ENCODE results near the gene MT3. TPM values are rescaled to one million over a fixed set of nuclear protein-coding genes. Genes with fewer than 3 reads are reported as not detected.

MT3 gene
- total and polyA plus RNA-seq, 2 of the 13 experiments (the other 11 are each of a cell fraction or from before 2014, with no cell fraction given), result not detected

DNA sequence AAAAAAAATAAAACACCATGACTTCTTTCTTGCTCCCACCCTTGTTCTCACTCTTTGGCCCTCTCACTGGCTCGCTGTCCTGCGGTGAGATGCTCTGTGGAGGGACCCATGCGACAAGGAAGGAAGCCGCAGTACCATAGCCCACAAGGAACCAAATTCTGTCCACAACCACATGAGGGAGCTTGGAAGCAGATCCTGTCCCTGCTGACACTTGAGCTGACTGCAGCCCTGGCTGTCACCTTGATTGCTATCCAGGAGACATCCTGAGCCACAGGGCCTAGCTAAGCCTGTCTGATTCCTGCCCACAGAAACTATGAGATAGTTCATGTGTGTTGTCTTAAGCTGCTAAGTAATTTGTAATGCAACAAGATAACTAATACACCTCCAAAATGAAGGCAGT lies 14.3 kb downstream of the MT3 start (continued):
- TF ChIP-seq, protein P1, sequence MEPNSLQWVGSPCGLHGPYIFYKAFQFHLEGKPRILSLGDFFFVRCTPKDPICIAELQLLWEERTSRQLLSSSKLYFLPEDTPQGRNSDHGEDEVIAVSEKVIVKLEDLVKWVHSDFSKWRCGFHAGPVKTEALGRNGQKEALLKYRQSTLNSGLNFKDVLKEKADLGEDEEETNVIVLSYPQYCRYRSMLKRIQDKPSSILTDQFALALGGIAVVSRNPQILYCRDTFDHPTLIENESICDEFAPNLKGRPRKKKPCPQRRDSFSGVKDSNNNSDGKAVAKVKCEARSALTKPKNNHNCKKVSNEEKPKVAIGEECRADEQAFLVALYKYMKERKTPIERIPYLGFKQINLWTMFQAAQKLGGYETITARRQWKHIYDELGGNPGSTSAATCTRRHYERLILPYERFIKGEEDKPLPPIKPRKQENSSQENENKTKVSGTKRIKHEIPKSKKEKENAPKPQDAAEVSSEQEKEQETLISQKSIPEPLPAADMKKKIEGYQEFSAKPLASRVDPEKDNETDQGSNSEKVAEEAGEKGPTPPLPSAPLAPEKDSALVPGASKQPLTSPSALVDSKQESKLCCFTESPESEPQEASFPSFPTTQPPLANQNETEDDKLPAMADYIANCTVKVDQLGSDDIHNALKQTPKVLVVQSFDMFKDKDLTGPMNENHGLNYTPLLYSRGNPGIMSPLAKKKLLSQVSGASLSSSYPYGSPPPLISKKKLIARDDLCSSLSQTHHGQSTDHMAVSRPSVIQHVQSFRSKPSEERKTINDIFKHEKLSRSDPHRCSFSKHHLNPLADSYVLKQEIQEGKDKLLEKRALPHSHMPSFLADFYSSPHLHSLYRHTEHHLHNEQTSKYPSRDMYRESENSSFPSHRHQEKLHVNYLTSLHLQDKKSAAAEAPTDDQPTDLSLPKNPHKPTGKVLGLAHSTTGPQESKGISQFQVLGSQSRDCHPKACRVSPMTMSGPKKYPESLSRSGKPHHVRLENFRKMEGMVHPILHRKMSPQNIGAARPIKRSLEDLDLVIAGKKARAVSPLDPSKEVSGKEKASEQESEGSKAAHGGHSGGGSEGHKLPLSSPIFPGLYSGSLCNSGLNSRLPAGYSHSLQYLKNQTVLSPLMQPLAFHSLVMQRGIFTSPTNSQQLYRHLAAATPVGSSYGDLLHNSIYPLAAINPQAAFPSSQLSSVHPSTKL (CRISPR knock-in tag; IDR thresholded peaks at IDR 0.05), result peak; percentile 63
- TF ChIP-seq, protein P2, sequence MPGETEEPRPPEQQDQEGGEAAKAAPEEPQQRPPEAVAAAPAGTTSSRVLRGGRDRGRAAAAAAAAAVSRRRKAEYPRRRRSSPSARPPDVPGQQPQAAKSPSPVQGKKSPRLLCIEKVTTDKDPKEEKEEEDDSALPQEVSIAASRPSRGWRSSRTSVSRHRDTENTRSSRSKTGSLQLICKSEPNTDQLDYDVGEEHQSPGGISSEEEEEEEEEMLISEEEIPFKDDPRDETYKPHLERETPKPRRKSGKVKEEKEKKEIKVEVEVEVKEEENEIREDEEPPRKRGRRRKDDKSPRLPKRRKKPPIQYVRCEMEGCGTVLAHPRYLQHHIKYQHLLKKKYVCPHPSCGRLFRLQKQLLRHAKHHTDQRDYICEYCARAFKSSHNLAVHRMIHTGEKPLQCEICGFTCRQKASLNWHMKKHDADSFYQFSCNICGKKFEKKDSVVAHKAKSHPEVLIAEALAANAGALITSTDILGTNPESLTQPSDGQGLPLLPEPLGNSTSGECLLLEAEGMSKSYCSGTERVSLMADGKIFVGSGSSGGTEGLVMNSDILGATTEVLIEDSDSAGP (CRISPR knock-in tag; IDR thresholded peaks at IDR 0.05; ENCODE audit: borderline replicate concordance), result no peak
- no peak for TF ChIP-seq ZNF570 (CRISPR knock-in tag; IDR thresholded peaks at IDR 0.05; ENCODE audit: borderline replicate concordance)
- TF ChIP-seq ZNF709 (CRISPR knock-in tag; IDR thresholded peaks at IDR 0.05), result no peak
- TF ChIP-seq ZNF788 (CRISPR knock-in tag; IDR thresholded peaks at IDR 0.05; ENCODE audit: borderline replicate concordance), result 0 out of 2 replicates have a peak, but pooled peaks have one; percentile 12
- no peak for TF ChIP-seq ZFP82 (CRISPR knock-in tag; IDR thresholded peaks at IDR 0.05; ENCODE audit: borderline replicate concordance)
- no peak for TF ChIP-seq ZNF253 (CRISPR knock-in tag; IDR thresholded peaks at IDR 0.05; ENCODE audit: borderline replicate concordance)
- TF ChIP-seq GABPB1 (CRISPR knock-in tag; IDR thresholded peaks at IDR 0.05), result peak; percentile 38; the same call in 1 of the 2 replicates
- no peak for TF ChIP-seq ZFP37 (CRISPR knock-in tag; IDR thresholded peaks at IDR 0.05; ENCODE audit: borderline replicate concordance)
- TF ChIP-seq ZFP62 (CRISPR knock-in tag; IDR thresholded peaks at IDR 0.05), result no peak
- TF ChIP-seq SMC3 (IDR thresholded peaks at IDR 0.05; ENCODE audit: low read length), result peak; percentile 97
- no peak for TF ChIP-seq MBD4 (IDR thresholded peaks at IDR 0.05; ENCODE audit: borderline replicate concordance, low read length)
- no peak for TF ChIP-seq HNF4G (IDR thresholded peaks at IDR 0.05; ENCODE audit: borderline replicate concordance, low read depth, low read length)
- TF ChIP-seq HNF4G (CRISPR knock-in tag; IDR thresholded peaks at IDR 0.05; ENCODE audit: borderline replicate concordance, low read depth), result peak; percentile 39; the same call in 1 of the 2 replicates
- no peak for TF ChIP-seq TEAD2 (CRISPR knock-in tag; IDR thresholded peaks at IDR 0.05)
- no peak; the same call in 1 of the 2 replicates for TF ChIP-seq CBX5 (CRISPR knock-in tag; IDR thresholded peaks at IDR 0.05; ENCODE audit: borderline replicate concordance)
- no peak for TF ChIP-seq ZNF878 (CRISPR knock-in tag; IDR thresholded peaks at IDR 0.05)
- TF ChIP-seq, protein P3, sequence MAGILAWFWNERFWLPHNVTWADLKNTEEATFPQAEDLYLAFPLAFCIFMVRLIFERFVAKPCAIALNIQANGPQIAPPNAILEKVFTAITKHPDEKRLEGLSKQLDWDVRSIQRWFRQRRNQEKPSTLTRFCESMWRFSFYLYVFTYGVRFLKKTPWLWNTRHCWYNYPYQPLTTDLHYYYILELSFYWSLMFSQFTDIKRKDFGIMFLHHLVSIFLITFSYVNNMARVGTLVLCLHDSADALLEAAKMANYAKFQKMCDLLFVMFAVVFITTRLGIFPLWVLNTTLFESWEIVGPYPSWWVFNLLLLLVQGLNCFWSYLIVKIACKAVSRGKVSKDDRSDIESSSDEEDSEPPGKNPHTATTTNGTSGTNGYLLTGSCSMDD (CRISPR knock-in tag; IDR thresholded peaks at IDR 0.05), result no peak
- TF ChIP-seq DNMT1 (CRISPR knock-in tag; IDR thresholded peaks at IDR 0.05), result 0 out of 2 replicates have a peak, but pooled peaks have one; percentile 46
- no peak for TF ChIP-seq ZNF720 (CRISPR knock-in tag; IDR thresholded peaks at IDR 0.05)
- no peak for TF ChIP-seq PRPF4 (IDR thresholded peaks at IDR 0.05; ENCODE audit: low read depth, low read length, poor library complexity, severe bottlenecking)
- TF ChIP-seq, protein P4, sequence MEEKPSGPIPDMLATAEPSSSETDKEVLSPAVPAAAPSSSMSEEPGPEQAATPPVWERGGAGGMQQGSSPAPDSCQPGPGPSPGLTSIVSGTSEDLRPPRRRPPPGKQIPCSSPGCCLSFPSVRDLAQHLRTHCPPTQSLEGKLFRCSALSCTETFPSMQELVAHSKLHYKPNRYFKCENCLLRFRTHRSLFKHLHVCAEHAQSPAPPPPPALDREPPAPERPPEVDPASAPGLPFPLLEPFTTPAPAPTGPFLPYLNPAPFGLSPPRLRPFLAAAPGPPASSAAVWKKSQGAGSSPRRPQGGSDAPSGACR (CRISPR knock-in tag; IDR thresholded peaks at IDR 0.05), result no peak
- TF ChIP-seq, protein P5, sequence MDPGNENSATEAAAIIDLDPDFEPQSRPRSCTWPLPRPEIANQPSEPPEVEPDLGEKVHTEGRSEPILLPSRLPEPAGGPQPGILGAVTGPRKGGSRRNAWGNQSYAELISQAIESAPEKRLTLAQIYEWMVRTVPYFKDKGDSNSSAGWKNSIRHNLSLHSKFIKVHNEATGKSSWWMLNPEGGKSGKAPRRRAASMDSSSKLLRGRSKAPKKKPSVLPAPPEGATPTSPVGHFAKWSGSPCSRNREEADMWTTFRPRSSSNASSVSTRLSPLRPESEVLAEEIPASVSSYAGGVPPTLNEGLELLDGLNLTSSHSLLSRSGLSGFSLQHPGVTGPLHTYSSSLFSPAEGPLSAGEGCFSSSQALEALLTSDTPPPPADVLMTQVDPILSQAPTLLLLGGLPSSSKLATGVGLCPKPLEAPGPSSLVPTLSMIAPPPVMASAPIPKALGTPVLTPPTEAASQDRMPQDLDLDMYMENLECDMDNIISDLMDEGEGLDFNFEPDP (CRISPR knock-in tag; conservative IDR thresholded peaks at IDR 0.05), result no peak

Measured in HepG2 (cell line).